Right renal cortex interstitium (tissue), 3 donors: ENCODE results near the gene TMEM108. TPM values are rescaled to one million over a fixed set of nuclear protein-coding genes. Genes with fewer than 3 reads are reported as not detected.

Source experiments
- DNase-seq, 3 donors: peaks; one replicate each; pipeline ENCODE4 v3.0.0-alpha.2; 2013; ENCODE audit warnings: low read depth in 3 of 3, low spot score in 2 of 3
- polyA plus RNA-seq, 3 donors: library from polyadenylated mRNA; unstranded; fragments of 120-200 nt; gene quantifications; one replicate each; pipeline ENCODE4 v1.2.1, GENCODE V29; 2013; ENCODE audit not compliant: insufficient read length in 3 of 3

Gene TMEM108
- polyA plus RNA-seq, 3 donors = 1.5 to 3.2 (median 2.3) TPM

DNA sequence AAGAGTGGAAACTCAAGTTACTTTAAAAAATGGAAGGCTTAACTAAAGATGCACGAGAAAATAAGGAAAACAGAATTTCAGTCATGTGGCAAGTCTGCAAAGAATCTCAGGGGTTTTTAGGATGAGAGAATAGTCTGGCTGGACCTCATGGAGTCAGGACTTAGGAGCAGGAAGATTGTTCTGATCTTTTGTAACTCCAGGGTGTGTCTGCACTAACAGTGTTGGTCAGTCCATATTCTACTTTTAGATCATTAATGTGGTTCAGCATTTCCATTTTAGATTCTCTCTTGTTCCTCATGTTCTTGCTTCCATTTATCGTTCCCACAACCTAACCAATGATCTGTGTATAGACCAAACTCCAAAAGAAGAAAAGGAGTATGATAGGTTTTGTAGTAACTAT, 15.3 kb downstream of the TMEM108 start:
- no peak for DNase-seq

- no peak for DNase-seq
These were observed 16.4 kb downstream of the TMEM108 start for GRCh38 chr3:133054586-133054985.

GRCh38 chr3:133055339-133055738, 17.1 kb downstream of the TMEM108 start:
- DNase-seq = no peak

DNA sequence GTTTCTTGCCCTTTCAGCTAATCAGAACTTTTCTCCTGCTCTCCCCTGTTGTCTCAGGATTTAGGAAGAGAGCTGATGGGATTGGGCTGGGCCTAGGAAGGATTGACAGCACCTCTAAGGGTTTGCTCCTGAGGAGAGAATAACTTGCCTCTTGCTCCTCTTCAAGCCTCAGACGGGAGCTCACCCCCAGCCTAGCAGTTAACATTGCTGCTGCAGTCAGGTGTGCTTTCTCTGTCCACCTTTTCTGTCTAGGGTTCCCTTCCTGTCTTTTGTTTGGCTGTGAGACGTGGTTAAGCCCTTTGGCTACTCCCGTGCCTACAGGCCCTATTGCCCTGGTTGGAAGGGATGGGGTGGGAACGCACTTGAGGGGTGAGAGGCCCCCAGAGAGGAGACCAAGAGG, 20.1 kb downstream of the TMEM108 start:
- DNase-seq = no peak

GRCh38 chr3:133058831-133059230, 20.6 kb downstream of the TMEM108 start:
- no peak for DNase-seq

DNA sequence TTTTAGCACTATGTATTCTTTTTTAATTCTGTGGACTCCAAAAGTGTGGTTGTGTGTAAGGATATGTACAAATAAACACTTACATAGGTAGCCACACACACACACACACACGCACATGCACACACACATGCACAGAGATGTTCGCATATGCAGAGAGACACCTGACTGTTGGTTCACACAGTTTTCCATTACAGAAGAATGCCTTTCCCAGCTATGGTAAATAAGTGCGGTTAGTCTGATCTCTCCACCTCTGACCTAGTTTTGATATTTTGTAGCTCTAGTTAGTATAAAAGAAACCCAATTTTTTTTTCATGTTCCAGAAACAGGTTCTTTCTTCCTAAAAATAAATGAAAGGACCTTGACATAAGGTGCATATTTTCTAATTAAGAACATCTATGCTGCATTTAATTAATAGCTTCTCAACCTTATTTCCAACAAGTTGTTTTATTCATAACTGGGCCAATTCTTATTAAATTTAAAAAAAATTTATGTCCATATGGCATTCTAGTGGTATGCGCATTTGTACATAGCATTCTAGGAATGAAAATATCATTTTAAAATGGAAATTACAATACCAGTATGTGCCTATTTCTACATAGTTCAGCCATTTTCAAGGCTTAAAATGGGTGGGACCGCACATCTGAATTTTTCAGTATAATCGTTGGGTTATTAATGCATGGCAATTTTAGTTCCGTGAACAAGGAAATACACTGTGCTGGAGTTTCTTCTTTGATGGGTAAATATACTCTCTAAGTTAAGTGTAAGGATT, 27.2 kb downstream of the TMEM108 start:
- DNase-seq = no peak

GRCh38 chr3:133066026-133066425, 27.8 kb downstream of the TMEM108 start:
- no peak for DNase-seq

GRCh38 chr3:133069556-133070286, 31.5 kb downstream of the TMEM108 start:
- DNase-seq = no peak

- DNase-seq = no peak
These were observed 36.8 kb downstream of the TMEM108 start for GRCh38 chr3:133074977-133075376.

DNA sequence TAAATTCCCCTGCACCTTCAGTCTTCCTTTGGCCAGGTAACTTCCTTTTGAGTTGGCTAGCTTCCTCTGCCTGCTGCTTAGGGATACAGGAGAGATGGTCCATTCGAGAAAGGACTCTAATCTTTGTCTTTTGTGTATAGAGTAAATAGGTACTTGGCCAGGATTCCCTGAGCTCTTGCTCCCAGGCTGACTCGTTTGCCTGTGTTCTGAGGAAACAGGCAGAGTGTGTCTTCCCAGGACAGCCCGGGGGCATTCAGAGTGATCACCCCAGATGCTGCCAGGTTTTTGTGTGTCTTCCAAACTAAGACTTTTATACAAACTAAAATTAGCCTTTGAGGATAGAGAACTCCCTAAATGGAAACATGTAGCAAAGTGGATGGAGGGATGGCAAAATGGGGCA, 39.5 kb downstream of the TMEM108 start:
- no peak for DNase-seq

DNA sequence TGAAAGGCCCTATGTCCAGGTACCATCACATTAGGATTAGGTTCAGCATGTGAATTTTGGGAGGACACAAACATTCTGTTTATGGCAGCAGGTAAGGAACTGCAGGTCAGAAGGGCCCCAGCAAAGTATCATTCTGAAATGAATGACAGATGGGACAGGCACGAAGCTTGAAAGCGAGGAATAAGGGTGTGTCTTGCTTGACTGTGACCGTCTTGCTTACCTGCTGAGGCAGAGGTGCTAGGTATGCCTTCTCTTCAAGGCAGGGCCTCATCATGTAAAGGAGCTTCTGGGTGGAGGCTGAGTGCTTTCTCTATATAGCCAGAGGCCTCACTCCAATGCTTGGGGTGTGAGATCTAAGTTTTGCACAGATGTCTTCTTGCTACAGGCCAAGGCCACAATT, 41.4 kb downstream of the TMEM108 start:
- no peak for DNase-seq

- DNase-seq = no peak
These were observed 42.8 kb downstream of the TMEM108 start for GRCh38 chr3:133081016-133081415.

GRCh38 chr3:133083395-133083794, 45.2 kb downstream of the TMEM108 start:
- no peak for DNase-seq

GRCh38 chr3:133089906-133090485, 51.8 kb downstream of the TMEM108 start:
- DNase-seq = no peak

DNA sequence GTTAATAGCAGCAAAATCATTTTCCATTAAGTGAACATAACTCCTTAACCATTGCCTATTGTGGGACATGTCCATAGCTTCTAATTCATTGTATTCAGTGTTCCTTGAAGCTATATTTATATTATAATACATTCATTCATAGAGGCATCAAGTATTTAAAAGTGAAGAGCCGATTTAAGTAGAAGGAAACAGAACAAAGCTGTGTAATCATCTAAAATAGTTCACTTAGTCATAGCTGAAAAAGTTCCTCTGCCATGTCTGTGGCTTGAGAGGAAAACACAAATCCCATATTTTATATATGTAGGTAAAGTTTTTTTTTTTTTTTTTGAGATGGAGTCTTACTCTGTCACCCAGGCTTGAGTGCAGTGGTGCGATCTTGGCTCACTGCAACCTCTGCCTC, 54.5 kb downstream of the TMEM108 start:
- no peak for DNase-seq

DNA sequence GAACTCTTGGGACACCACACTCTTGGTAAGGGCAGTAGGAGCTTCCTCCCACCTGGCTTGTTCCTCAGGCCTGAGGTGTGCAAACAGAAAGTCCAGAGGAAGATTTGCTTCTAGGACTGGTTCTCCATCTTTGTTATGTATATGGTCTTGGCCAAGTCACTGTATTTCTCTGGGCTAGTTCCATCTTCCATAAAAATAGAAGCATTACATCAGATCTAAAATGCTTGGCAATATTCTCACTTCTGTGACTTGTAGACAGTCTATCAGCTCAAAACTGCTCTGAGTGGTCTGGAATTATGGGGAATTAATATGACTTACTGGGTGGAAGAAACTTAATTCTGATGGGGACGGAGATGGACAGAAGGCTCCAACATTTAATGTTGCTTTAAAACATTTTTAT, 55.2 kb downstream of the TMEM108 start:
- no peak for DNase-seq

DNA sequence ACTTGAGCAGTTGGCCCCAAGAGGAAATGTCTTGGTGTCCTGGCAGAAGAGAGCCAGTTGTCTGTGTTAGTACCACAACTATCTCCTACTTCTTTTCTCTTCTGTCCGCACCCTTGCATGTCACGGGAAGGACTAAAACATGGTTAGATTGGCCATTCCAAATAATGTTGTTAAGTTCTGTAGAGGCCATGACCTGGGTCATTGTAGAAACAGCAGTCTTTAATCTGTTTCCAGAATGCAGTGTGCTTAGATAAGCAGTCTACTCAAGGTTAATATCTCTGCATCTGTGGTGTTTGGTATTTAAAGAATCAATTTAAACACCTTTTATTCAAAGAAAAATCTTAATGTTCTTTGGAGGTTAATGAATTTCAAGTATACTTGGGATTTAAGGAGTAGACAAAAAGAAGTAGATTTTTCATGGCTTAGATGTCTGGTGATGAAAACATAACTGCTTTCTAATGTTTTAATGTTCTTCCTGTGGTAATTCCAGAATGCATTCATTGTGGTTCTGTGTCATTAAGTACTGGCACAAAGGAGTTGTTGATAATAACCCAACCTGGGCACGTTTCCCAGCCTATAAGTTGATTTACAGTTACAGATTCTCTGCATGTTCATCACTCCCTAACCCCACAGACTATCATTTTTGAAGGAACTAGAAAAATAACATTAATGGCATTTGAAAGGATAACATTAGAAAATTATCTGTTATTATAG, 58.9 kb downstream of the TMEM108 start:
- no peak for DNase-seq

DNA sequence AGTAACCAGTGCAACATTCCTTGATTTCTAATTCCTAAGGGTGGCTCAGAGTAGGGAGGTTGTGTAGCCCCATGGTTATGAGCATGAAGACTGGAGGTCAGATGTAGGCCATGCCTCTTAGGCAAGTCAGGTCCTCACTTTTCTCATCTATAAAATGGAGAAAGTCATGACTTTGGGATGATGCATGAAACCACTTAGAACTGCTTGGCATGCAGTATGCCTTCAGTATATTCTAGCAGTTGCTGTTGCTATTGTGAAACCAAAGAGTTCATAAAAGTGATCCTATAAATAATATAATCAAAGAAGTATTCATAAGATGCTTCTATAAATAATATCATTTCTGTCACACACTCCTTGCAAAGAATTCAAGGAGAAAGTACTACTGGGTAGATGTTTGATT, 65.5 kb downstream of the TMEM108 start:
- no peak for DNase-seq

GRCh38 chr3:133106169-133106568, 68.0 kb downstream of the TMEM108 start:
- DNase-seq = no peak

GRCh38 chr3:133112666-133113065, 74.5 kb downstream of the TMEM108 start:
- no peak for DNase-seq

DNA sequence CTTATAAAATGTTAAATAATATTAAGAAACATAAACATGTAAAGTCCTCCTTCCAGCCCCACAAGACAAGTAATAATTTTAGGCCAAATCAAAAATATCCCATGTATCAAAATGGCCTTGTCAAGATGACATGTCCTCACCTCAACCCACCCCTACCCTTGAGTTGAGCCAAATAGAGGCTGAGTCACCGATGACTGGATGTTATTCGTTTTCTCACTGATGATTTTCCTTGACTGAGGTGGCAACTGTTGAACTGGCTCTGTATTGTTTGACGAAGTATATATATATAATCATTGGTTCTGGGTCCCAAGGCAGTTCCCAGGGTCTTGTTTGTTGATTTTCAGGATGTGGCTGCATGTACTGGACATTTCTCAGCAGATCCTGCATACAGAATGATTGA, 75.3 kb downstream of the TMEM108 start:
- no peak for DNase-seq
